Testis (tissue), 2 donors: Measurements from ENCODE around the gene SCAMP2.

ENCODE experiments used
- POLR2A ChIP-seq: fragments of 450-650 bp; IDR thresholded peaks from one replicate; pipeline ENCODE4 v1.6.1; 2017; ENCODE audit warnings: antibody characterized with exemption, mild to moderate bottlenecking, moderate library complexity
- TF ChIP-seq, protein P1 (sequence below), 3 experiments: fragments of 450-650 bp in 2 of 3; fragments of 200-600 bp in 1 of 3; sonication (generic) in 1 of 3; IDR thresholded peaks; one replicate each; pipeline ENCODE4 v1.5.1; 2016 to 2019; ENCODE audit warnings: antibody characterized with exemption in 3 of 3, mild to moderate bottlenecking in 2 of 3, moderate library complexity in 1 of 3

DNA sequence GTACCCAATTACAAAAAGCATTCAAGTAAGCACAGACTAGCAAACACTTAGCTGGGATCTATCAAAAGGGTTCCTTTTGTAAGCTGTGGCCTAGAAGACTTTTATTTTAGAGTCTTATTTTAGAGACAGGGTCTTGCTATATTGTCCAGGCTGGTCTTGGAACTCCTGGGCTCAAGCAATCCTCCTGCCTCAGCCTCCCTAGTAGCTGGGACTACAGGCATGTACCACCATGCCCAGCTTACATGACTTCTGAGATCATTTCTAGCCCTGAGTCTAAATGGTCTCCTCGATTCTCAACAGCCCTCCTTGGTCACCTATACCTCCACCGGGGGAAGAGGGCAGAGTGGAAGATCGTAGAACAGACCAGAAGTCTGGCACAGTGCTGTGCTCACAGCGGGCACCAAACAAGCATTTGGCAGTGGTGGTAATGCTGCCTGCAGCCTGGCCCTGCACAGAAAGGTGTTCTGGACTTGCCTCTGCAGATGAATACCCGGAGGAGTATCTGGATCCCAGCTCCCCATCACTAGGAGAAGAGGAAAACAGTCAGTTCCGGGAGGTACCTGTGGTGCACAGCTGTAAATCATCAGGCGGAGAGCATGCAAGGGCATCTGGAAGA is 31.1 kb upstream of the SCAMP2 start:
- TF ChIP-seq, protein P1, sequence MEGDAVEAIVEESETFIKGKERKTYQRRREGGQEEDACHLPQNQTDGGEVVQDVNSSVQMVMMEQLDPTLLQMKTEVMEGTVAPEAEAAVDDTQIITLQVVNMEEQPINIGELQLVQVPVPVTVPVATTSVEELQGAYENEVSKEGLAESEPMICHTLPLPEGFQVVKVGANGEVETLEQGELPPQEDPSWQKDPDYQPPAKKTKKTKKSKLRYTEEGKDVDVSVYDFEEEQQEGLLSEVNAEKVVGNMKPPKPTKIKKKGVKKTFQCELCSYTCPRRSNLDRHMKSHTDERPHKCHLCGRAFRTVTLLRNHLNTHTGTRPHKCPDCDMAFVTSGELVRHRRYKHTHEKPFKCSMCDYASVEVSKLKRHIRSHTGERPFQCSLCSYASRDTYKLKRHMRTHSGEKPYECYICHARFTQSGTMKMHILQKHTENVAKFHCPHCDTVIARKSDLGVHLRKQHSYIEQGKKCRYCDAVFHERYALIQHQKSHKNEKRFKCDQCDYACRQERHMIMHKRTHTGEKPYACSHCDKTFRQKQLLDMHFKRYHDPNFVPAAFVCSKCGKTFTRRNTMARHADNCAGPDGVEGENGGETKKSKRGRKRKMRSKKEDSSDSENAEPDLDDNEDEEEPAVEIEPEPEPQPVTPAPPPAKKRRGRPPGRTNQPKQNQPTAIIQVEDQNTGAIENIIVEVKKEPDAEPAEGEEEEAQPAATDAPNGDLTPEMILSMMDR (IDR thresholded peaks at IDR 0.05), result no peak
- TF ChIP-seq POLR2A, result no peak
